DMS153 (cell line): ENCODE measurements around the gene DAZAP1.

ENCODE experiments used
- DNase-seq: peaks from one replicate; lab custom pipeline; 2025; lab: John Stamatoyannopoulos, UW

Gene DAZAP1

GRCh38 chr19:1441677-1442438 lies 34.5 kb downstream of the DAZAP1 start:
- DNase-seq = no peak

GRCh38 chr19:1445185-1445931 lies 38.0 kb downstream of the DAZAP1 start:
- no peak for DNase-seq

DNA sequence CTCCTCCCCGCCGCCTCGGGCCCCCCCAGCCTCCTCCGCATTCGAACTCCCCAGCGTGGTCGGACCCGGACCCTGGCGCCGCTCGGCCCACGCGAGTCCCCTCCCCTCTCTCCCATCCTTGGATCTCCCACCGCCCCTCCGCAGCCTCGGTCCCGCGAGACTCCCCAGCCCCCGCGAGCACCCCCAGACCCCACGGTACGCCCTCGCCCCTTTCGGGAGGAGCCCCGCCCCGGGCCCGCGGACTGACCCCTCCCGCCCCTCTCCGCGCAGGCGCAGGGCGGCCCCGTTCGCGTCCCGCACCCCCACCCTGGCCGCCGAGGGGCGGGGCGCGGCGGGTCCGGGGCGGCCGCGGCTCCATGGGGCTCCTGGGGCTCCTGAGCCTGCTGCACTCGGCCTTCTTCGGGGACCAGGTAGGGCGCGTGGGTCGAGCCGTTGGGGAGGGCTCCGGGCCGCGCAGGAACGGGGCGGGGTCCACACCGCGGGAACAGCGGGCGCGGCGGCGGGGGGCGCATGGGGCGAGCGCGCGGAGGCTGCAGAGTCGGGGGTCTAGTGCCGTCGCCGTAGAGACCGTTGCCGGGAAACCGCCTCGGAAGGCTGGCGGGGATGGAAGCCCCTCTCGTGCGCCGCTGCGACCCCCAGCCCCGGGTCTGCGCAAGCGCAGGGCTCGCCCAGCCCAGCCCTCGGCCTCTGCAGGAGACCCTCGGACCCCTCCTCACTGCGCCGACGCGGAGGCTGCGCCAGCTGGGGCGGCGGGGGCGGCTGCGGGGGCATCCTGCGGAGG lies 38.7 kb downstream of the DAZAP1 start:
- DNase-seq = no peak

DNA sequence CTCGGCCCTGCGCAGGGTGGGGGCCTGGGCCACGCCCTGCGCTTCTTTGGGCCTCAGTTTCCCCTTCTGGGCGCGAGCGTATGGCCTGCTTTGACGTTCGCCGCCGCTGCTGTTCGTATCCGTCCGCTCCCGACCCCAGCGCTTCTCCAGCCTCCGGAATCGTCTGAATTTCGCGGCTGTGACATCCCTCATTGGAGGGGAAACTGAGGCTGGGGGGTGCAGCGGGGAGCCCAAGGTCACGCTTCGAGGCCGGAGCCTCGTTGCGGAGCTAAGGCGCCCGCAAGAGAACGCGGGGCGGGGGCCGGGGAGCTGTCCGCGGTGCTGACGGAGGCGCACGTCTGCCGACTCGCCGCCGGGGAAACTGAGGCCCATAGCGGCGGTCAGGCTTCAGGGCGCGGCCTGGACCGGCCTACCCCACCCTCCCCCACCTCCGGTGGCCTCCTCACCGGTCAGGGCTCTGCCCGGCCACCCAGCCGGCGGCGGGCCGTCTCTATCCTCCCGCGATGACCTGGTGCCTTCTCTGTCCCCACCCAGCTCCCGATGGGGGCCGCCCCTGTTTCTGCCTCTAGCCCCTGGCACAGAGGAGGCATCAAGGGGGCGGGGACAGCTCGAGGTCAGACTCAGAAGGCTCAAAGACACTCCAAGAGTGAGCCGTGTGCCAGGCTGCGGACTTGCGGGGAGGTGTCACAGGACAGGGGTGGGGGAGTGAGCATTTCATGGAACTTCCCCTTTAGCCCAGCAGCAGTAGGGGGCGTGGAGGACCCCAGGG lies 39.5 kb downstream of the DAZAP1 start:
- no peak for DNase-seq

DNA sequence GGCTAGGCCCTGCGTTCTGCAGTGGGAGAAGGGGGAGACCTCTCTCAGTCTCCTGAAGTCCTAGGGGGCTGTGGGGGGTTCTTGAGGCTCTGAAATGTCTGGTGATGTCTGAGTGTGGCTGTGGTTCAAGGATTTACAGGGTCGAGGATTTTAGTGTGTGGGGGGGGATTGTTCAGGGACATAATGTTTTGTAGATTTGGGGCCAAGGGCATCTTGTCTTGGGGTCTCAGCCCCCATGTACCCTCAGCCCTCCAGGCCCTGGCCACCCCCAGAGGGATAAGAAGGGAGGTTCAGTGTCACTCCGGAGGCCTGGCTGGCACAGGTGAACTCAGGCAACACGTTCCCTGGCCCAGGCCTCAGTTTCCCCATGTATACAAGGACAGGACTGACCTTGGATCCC lies 40.1 kb downstream of the DAZAP1 start:
- DNase-seq = no peak

DNA sequence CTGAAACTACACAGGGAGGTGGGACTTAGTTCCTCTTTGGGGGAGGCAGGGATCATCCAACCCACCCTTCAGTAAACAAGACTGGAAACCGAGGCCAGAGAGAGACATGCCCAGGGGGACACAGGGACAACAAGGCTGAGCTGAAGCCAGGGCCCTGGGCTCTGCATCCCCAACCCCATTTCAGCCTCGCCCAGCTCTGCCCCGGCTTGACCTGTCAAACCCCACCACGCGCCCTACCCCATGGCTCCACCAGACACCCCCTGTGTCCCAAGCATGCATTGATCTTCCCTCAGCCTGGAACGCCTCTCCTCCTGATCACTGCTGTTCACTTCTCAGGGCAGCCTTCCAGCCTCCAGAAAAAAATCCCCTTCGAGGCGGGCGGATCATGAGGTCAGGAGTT lies 40.6 kb downstream of the DAZAP1 start:
- no peak for DNase-seq

- no peak for DNase-seq
Observed at GRCh38 chr19:1449467-1450442, 42.4 kb downstream of the DAZAP1 start, which contains the start of gene APC2. TSS of gene APC2 (plus strand) at chr19:1450121. CDS start at chr19:1453002, 2,881 bp downstream.

- DNase-seq = no peak
Observed at GRCh38 chr19:1450735-1451731, 43.6 kb downstream of the DAZAP1 start.

DNA sequence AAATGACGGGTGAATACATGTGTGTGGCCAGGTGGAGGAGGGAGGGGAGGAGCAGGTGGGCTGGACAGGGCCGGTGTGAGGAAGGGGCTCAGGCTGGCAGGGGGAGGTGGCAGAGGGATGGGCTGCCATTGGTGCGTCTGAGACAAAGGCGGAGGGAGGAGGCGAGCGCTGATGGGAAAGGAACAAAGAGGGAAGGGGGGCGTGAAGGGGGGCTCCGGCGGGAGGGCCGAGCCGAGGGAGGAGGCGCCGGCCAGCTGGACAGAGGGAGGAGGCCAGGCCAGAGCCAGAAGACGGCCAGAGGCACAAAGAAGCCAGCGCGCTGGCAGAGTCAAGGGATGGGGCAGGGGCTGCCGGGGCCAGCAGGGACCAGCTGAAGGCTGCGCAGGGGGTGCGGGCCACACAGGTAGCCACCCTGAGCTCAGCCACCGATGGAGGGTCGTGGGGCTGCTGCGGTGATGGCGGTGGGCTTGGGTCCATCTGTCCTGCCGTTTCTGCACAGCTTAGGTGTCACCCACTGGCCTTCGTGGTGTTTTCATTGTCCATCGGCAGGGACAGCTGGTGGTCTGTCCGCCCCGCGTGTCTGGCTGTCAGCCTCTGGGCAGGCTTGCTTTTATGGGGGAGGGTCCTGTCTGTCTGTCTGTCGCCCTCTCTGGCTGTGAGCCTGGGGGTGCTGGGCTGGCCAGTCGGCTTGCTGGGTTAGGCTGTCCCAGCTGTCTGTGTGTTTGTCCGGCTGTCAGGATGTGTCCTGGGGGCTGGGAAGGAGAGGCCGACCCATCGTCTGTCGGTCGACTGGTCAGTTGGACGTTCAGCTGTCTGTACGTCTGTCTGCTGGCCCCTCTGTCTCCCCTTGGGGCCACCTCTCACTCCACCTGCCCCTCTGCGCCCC lies 44.8 kb downstream of the DAZAP1 start:
- DNase-seq = no peak

- DNase-seq = no peak
Observed at GRCh38 chr19:1452802-1453524, 45.6 kb downstream of the DAZAP1 start.

GRCh38 chr19:1453525-1454364 lies 46.4 kb downstream of the DAZAP1 start:
- DNase-seq = no peak

- DNase-seq = no peak
Observed at GRCh38 chr19:1455002-1455335, 47.6 kb downstream of the DAZAP1 start.

GRCh38 chr19:1455336-1456120 lies 48.1 kb downstream of the DAZAP1 start:
- DNase-seq = no peak

GRCh38 chr19:1456121-1456900 lies 48.9 kb downstream of the DAZAP1 start:
- no peak for DNase-seq

- DNase-seq = no peak
Observed at GRCh38 chr19:1457031-1457739, 49.8 kb downstream of the DAZAP1 start.
